DOHH2 (cell line): ENCODE data around the gene SMU1.

ENCODE experiments used
- CTCF ChIP-seq: fragments of 200-600 bp; sonication (generic); IDR thresholded peaks from one replicate; pipeline ENCODE4 v1.5.1; 2014; ENCODE audit warnings: antibody characterized with exemption, mild to moderate bottlenecking, low read depth, low read length; ENCODE audit not compliant: poor library complexity, severe bottlenecking
- EZH2phosphoT487 ChIP-seq: fragments of 200-600 bp; sonication (generic); IDR thresholded peaks from 2 replicates; pipeline ENCODE4 v1.6.1; 2017; ENCODE audit warnings: borderline replicate concordance, mild to moderate bottlenecking, antibody characterized with exemption, low read length, moderate library complexity, mixed read lengths

GRCh38 chr9:33014665-33015014, 61.8 kb downstream of the SMU1 start:
- TF ChIP-seq CTCF = no peak
- no peak for TF ChIP-seq EZH2phosphoT487
